Ishikawa (cell line): Measurements from ENCODE around the gene EML6.

ENCODE experiments used
- CEBPB ChIP-seq: IDR thresholded peaks from 2 replicates; pipeline ENCODE4 v1.6.1; 2012
- EP300 ChIP-seq: IDR thresholded peaks from 2 replicates; pipeline ENCODE4 v1.6.1; 2012; ENCODE audit warnings: borderline replicate concordance
- MAX ChIP-seq: IDR thresholded peaks from 2 replicates; pipeline ENCODE4 v1.6.1; 2012
- NFIC ChIP-seq: IDR thresholded peaks from 2 replicates; pipeline ENCODE4 v1.6.1; 2012
- REST ChIP-seq: IDR thresholded peaks from 2 replicates; pipeline ENCODE4 v1.6.1; 2012; ENCODE audit warnings: low read depth, mild to moderate bottlenecking
- TAF1 ChIP-seq: IDR thresholded peaks from 2 replicates; pipeline ENCODE4 v1.6.1; 2012; ENCODE audit warnings: low read depth, mild to moderate bottlenecking
- TCF12 ChIP-seq: IDR thresholded peaks from 2 replicates; pipeline ENCODE4 v1.6.1; 2012; ENCODE audit warnings: low read depth
- ZBTB7A ChIP-seq: IDR thresholded peaks from 2 replicates; pipeline ENCODE4 v1.6.1; 2012; ENCODE audit warnings: low read depth

- TF ChIP-seq TCF12 (no peak), EP300 (no peak), TAF1 (no peak), ZBTB7A (no peak), NFIC (no peak), REST (no peak), CEBPB (no peak), MAX (no peak)
Measured at GRCh38 chr2:54687595-54688152, 35.8 kb upstream of the EML6 start.
